ENCODE data around the gene RXYLT1.

DNA sequence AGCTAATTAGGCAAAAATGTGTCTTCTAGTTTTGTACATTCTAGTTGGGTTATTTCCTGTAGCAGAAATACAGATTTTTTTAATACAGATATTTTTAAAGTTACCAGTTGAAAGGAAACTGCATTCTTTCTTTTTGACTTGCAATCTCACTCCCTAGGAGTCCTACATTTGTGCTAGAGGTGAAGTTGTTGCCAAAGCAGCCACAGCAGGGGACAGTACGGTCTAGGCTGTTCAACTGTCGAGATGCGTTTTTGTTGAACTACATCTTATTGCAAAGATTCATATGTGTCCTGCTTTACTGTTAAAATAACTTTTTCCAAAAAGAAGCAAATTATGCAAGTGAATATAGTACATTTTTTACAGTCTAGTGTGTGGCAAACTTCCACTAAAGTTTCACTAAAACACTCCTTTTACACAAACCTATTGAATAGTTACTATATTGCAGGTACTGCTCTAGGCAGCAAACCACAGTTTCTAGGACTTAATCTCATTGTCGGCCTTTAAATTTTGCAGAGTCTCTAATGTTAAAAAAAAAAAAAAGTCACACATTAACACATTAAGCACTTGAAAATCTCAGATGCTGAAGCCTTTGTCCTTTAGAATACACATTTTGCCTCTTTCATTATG lies 34.5 kb downstream of the RXYLT1 start:
- TF ChIP-seq POLR2A (IDR thresholded peaks at IDR 0.05): no peak
- TF ChIP-seq, protein P1, sequence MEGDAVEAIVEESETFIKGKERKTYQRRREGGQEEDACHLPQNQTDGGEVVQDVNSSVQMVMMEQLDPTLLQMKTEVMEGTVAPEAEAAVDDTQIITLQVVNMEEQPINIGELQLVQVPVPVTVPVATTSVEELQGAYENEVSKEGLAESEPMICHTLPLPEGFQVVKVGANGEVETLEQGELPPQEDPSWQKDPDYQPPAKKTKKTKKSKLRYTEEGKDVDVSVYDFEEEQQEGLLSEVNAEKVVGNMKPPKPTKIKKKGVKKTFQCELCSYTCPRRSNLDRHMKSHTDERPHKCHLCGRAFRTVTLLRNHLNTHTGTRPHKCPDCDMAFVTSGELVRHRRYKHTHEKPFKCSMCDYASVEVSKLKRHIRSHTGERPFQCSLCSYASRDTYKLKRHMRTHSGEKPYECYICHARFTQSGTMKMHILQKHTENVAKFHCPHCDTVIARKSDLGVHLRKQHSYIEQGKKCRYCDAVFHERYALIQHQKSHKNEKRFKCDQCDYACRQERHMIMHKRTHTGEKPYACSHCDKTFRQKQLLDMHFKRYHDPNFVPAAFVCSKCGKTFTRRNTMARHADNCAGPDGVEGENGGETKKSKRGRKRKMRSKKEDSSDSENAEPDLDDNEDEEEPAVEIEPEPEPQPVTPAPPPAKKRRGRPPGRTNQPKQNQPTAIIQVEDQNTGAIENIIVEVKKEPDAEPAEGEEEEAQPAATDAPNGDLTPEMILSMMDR (IDR thresholded peaks at IDR 0.05): no peak

All from body of pancreas (tissue), 4 donors.